NCI-H2196 treated with DMSO at 0.1 percent for 48 hours (cell line): Measurements from ENCODE around the gene ATP11A.
"Not testable (repeated sequence)": the region's sequence is repeated elsewhere in the genome, so short reads cannot be mapped to it uniquely, and the experiment has no call there.

Experiments used
- DNase-seq: peaks from one replicate; lab custom pipeline; 2025; ENCODE audit not compliant: unreplicated experiment; lab: John Stamatoyannopoulos, UW

The ATP11A gene

GRCh38 chr13:112873851-112874750, 184.3 kb downstream of the ATP11A start:
- DNase-seq, result peak; percentile 3

- DNase-seq, result no peak
Measured at GRCh38 chr13:112874751-112875300, 185.0 kb downstream of the ATP11A start.

GRCh38 chr13:112875627-112876026, 185.8 kb downstream of the ATP11A start:
- no peak for DNase-seq

- no peak for DNase-seq
Measured at GRCh38 chr13:112876305-112877000, 186.6 kb downstream of the ATP11A start.

- DNase-seq, result no peak
Measured at GRCh38 chr13:112877066-112877465, 187.2 kb downstream of the ATP11A start.

GRCh38 chr13:112877539-112877938, 187.7 kb downstream of the ATP11A start:
- DNase-seq, result no peak

- DNase-seq, result no peak
Measured at GRCh38 chr13:112877976-112878955, 188.4 kb downstream of the ATP11A start.

GRCh38 chr13:112879283-112879833, 189.5 kb downstream of the ATP11A start:
- no peak for DNase-seq

- DNase-seq, result no peak
Measured at GRCh38 chr13:112880221-112880641, 190.4 kb downstream of the ATP11A start.

GRCh38 chr13:112880976-112881540, 191.2 kb downstream of the ATP11A start:
- no peak for DNase-seq

GRCh38 chr13:112881656-112882554, 192.1 kb downstream of the ATP11A start:
- DNase-seq, result no peak

- no peak for DNase-seq
Measured at GRCh38 chr13:112882555-112883024, 192.8 kb downstream of the ATP11A start.

- no peak for DNase-seq
Measured at GRCh38 chr13:112883241-112883945, 193.6 kb downstream of the ATP11A start.

- DNase-seq, result not testable (repeated sequence)
Measured at GRCh38 chr13:112884700-112885099, 194.9 kb downstream of the ATP11A start.

GRCh38 chr13:112885242-112885781, 195.5 kb downstream of the ATP11A start:
- DNase-seq, result no peak

GRCh38 chr13:112885782-112886268, 196.0 kb downstream of the ATP11A start:
- peak; percentile 61 for DNase-seq

- DNase-seq, result no peak
Measured at GRCh38 chr13:112887151-112887550, 197.3 kb downstream of the ATP11A start.

GRCh38 chr13:112887557-112887991, 197.7 kb downstream of the ATP11A start:
- DNase-seq, result no peak
